LNCaP clone FGC (cell line): ENCODE measurements around the gene UBE4A.

Experiments
- DNase-seq: peaks from one replicate; pipeline ENCODE4 v3.0.0-alpha.2; 2011; ENCODE audit warnings: low read depth
- H3K4me3 ChIP-seq: 2 replicates; pipeline ENCODE4 v1.5.1; 2011; ENCODE audit warnings: mild to moderate bottlenecking, low read depth, low read length, control low read depth
- TF ChIP-seq, protein P1 (sequence below): IDR thresholded peaks from 2 replicates; pipeline ENCODE4 v1.5.1; 2012; ENCODE audit warnings: mild to moderate bottlenecking; ENCODE audit not compliant: control insufficient read depth, insufficient read depth; ENCODE audit errors: extremely low read depth

The UBE4A gene

DNA sequence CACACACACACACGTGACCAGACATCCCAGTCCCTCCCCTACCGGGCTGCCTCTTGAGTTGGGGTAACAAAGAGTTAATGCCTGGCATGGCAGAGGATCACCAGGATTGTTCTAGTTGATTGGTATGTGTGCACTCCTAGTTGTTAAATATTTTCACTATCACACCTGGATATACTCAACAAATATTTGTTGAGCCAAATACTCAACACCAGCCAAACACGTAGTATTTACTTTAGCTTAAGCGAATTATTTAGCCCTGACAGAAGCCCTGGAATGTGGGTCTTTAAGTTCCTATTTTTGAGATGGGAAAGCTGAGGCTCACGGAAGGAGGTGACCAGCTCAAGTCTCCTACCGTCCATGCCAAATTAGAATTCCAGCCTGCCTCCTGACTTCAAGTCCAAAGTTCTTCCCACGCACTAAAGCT, 44.4 kb upstream of the UBE4A start:
- no peak overlapping the region for H3K4me3 ChIP-seq
- TF ChIP-seq, protein P1, sequence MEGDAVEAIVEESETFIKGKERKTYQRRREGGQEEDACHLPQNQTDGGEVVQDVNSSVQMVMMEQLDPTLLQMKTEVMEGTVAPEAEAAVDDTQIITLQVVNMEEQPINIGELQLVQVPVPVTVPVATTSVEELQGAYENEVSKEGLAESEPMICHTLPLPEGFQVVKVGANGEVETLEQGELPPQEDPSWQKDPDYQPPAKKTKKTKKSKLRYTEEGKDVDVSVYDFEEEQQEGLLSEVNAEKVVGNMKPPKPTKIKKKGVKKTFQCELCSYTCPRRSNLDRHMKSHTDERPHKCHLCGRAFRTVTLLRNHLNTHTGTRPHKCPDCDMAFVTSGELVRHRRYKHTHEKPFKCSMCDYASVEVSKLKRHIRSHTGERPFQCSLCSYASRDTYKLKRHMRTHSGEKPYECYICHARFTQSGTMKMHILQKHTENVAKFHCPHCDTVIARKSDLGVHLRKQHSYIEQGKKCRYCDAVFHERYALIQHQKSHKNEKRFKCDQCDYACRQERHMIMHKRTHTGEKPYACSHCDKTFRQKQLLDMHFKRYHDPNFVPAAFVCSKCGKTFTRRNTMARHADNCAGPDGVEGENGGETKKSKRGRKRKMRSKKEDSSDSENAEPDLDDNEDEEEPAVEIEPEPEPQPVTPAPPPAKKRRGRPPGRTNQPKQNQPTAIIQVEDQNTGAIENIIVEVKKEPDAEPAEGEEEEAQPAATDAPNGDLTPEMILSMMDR = no peak
- peak; percentile 67 for DNase-seq

GRCh38 chr11:118318124-118318523, 41.3 kb upstream of the UBE4A start:
- no peak overlapping the region for H3K4me3 ChIP-seq
- no peak for DNase-seq
- TF ChIP-seq, protein P1 = no peak

DNA sequence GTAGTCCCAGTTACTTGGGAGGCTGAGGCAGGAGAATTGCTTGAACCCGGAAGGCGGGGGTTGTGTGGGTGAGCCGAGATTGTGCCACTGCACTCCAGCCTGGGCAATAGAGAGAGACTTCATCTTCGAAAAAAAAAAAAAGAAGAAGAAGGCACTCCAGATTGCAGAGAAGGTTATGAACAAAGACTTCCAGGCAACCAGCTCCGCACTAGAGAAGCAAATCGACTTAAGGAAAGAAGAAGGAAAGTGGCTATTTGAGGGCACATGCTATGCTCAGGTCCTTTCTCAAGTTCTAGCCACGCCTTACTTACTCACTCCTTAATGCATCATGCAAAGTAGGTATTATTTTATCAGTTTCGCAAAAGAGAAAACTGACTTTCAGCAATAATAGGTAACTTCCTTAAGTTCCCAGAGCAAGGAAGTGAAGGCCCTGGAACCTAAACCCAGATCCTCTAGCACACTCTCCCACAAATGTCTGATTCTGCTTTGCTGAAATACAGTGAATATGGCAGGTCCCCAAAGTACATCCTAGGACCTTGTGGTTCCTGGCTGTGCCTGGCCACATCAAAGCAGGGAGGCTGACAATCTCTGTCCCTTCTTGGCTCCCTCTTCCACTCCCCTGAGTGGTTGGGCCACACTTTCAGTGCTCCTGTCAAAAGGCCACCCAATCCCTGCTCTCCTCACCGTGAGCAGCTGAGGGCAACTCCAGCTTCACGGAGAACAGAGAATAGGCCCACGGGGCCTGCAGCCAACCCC, 40.6 kb upstream of the UBE4A start:
- TF ChIP-seq, protein P1 = no peak
- no peak for DNase-seq
- no peak overlapping the region for H3K4me3 ChIP-seq

DNA sequence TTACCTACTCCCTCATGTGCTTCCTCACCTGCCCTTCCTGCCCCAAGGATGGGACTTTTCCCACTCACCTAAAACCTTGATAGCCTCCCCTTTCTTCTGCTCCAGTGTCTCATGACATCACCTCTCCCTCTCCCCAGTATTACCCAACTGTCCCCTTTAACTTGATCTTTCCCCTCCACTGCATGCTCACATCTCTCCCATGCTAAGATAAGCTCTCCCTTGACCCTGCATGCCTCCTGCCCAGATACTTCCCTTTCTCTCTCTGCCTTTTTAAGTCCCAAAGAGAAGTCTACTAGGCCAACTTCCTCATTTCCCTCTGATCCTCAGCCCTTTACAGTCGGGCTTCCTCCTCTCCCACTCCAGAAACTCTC, 40.1 kb upstream of the UBE4A start:
- H3K4me3 ChIP-seq = no peak overlapping the region
- DNase-seq = no peak
- TF ChIP-seq, protein P1 = no peak

DNA sequence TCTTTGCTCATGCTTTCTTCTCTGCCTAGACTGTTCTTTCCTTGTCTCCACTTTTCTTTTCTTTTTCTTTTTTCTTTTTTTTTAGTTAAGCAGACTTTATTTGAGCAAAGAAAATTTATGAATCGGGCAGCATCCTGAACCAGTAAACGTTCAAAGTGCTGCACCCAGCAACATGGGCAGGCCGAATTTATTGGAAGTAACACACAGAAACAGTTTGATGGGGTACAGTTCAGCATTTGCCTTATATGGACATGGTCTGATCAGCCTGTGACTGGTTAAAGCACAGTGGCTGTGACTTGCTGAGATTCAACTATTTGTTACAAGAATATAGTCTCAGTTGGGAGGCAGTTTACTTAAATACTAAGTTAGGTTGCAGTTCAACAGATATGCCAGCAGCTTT, 38.9 kb upstream of the UBE4A start:
- H3K4me3 ChIP-seq = no peak overlapping the region
- TF ChIP-seq, protein P1 = no peak
- DNase-seq = no peak

DNA sequence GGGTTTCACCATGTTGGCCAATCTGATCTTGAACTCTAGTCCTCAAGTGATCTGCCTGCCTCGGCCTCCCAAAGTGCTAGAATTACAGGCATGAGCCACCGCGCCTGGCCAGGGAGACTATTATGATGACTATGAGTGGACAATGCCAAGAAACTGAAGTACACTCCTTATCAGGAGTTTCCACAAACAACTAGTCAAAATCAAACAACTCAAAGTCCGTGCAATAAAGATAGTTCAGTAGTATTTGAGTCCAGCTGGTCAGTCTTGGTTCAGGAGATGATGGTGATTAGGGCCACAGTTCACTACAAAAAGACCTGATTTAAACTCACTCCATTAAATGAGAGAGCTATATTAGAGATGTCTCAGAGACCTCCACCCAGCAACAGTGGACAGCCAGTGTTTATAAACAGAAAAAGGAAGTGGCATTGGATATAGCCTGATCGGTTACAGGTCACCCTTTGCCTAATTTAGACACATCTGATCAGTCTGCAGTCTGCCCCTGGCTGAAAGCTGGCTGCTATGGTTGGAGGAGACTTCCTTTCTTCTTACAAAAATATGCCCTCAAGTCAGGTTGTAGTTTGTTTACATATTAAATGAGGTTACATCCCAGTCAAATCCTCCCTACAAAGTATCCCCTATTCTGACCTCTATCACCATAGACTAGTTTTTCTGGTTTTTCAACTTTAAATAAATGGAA, 37.9 kb upstream of the UBE4A start:
- no peak overlapping the region for H3K4me3 ChIP-seq
- TF ChIP-seq, protein P1 = no peak
- DNase-seq = no peak
